HepG2 (cell line): ENCODE data around the gene TP63. TPM values are rescaled to one million over a fixed set of nuclear protein-coding genes. Genes with fewer than 3 reads are reported as not detected.

Source experiments
- ATAC-seq: fragments of 200-7000 bp; cut with Tn5 transposase; 3 replicates; pipeline ENCODE4 v1.9.1; 2020; ENCODE audit warnings: mild to moderate bottlenecking, moderate library complexity
- BruUV-seq: library from RNA; stranded (reverse); fragments of 400-500 nt; replicated peaks from 2 replicates; lab custom pipeline; 2021; lab: Mats Ljungman, UMichigan
- CTCF ChIA-PET: fragments of 300-600 bp; formaldehyde crosslinking; extraction: SDS; loops from one replicate; lab custom pipeline; 2021; ENCODE audit warnings: low total read pairs, inconsistent platforms, low intra/inter-chr PET ratio; lab: Yijun Ruan, JAX
- POLR2A ChIA-PET: fragments of 350-600 bp; sonication (Branson Sonifier 250); formaldehyde crosslinking; loops from one replicate; lab custom pipeline; 2020; ENCODE audit warnings: antibody characterized with exemption, inconsistent platforms; lab: Yijun Ruan, JAX
- DNase-seq: peaks from one replicate; pipeline ENCODE4 v3.0.0-alpha.2; 2015; ENCODE audit warnings: low spot score
- FAIRE-seq: peaks from 3 replicates; lab custom pipeline; 2011; peaks lifted over from hg19 to GRCh38; lab: Jason Lieb, UNC
- H2AFZ ChIP-seq: one replicate; pipeline ENCODE4 v1.6.1; 2011; ENCODE audit warnings: low read length, inconsistent platforms
- H3K27ac ChIP-seq: fragments of 300-600 bp; 3 replicates; pipeline ENCODE4 v1.8.0; 2011; ENCODE audit warnings: mixed run types, mild to moderate bottlenecking, mixed read lengths, low read length, inconsistent platforms; ENCODE audit not compliant: insufficient read depth; ENCODE audit errors: extremely low read length
- H3K27me3 ChIP-seq, 2 experiments: fragments of 200-600 bp in 1 of 2; 2 replicates in 1 of 2; 3 replicates in 1 of 2; pipeline versions ENCODE4 v1.6.0 to v1.8.0; 2011; ENCODE audit warnings: low read length in 2 of 2, mild to moderate bottlenecking in 2 of 2, moderate library complexity in 2 of 2, inconsistent platforms in 1 of 2; ENCODE audit not compliant: insufficient read depth in 2 of 2, control insufficient read depth in 1 of 2
- H3K36me3 ChIP-seq, 2 experiments: fragments of 200-600 bp in 1 of 2; replicated peaks in 1 of 2; 2 replicates in 1 of 2; 3 replicates in 1 of 2; pipeline versions ENCODE4 v1.5.1 to v1.8.0; 2011; ENCODE audit warnings: low read length in 2 of 2, inconsistent platforms in 1 of 2; ENCODE audit not compliant: insufficient read depth in 2 of 2, control insufficient read depth in 1 of 2
- H3K4me1 ChIP-seq: 2 replicates; pipeline ENCODE4 v1.5.1; 2012; ENCODE audit warnings: low read length, inconsistent platforms; ENCODE audit not compliant: insufficient read depth
- H3K4me2 ChIP-seq: 2 replicates; pipeline ENCODE4 v1.6.0; 2011; ENCODE audit warnings: low read depth, low read length, inconsistent platforms
- H3K4me3 ChIP-seq, 3 experiments: fragments of 200-600 bp in 1 of 3; sonication (generic), shearing (Covaris generic) in 1 of 3; replicated peaks in 1 of 3; 2 replicates each; pipeline ENCODE4 v1.5.1; 2011 to 2016; ENCODE audit warnings: low read length in 3 of 3, inconsistent platforms in 2 of 3, low read depth in 2 of 3, mild to moderate bottlenecking in 2 of 3, control low read depth in 1 of 3, mixed read lengths in 1 of 3; ENCODE audit not compliant: insufficient read depth in 1 of 3
- H3K79me2 ChIP-seq: one replicate; pipeline ENCODE4 v1.6.1; 2011; ENCODE audit warnings: low read length, inconsistent platforms; ENCODE audit not compliant: insufficient read depth
- H3K9ac ChIP-seq: 2 replicates; pipeline ENCODE4 v1.6.0; 2011; ENCODE audit warnings: mild to moderate bottlenecking, low read depth, low read length, inconsistent platforms; ENCODE audit not compliant: insufficient read depth
- H3K9me3 ChIP-seq: 2 replicates; pipeline ENCODE4 v1.5.1; 2012; ENCODE audit warnings: mild to moderate bottlenecking, low read length
- H4K20me1 ChIP-seq: 2 replicates; pipeline ENCODE4 v1.6.0; 2011; ENCODE audit warnings: inconsistent platforms, mild to moderate bottlenecking, low read length, moderate library complexity; ENCODE audit not compliant: insufficient read depth
- FUBP1 ChIP-seq: sonication (generic); formaldehyde crosslinking; IDR thresholded peaks from 2 replicates; pipeline ENCODE4 v1.5.1; 2020; ENCODE audit warnings: missing genetic modification reagents, mild to moderate bottlenecking, borderline replicate concordance
- HNRNPLL ChIP-seq: fragments of 200-400 bp; formaldehyde crosslinking; IDR thresholded peaks from 2 replicates; pipeline ENCODE4 v1.6.1; 2017; ENCODE audit warnings: mild to moderate bottlenecking, low read depth, low read length; ENCODE audit not compliant: poor library complexity, severe bottlenecking
- KLF9 ChIP-seq: IDR thresholded peaks from 2 replicates; pipeline ENCODE4 v1.6.1; 2016; ENCODE audit warnings: low read depth
- NFYC ChIP-seq: IDR thresholded peaks from 2 replicates; pipeline ENCODE4 v1.6.1; 2016; ENCODE audit warnings: missing genetic modification reagents, missing compliant biosample characterization
- SUZ12 ChIP-seq: fragments of 150-350 bp; IDR thresholded peaks from 2 replicates; pipeline ENCODE4 v1.6.1; 2014; ENCODE audit warnings: low read depth, low read length
- THYN1 ChIP-seq: sonication (generic); formaldehyde crosslinking; IDR thresholded peaks from 2 replicates; pipeline ENCODE4 v1.8.1; 2023; ENCODE audit warnings: low read depth, mild to moderate bottlenecking, moderate library complexity, missing genetic modification reagents, borderline replicate concordance
- ZFP82 ChIP-seq: sonication (generic); formaldehyde crosslinking; IDR thresholded peaks from 2 replicates; pipeline ENCODE4 v1.5.1; 2020; ENCODE audit warnings: mild to moderate bottlenecking, missing genetic modification reagents, borderline replicate concordance
- ZFX ChIP-seq: sonication (generic); formaldehyde crosslinking; IDR thresholded peaks from 2 replicates; pipeline ENCODE4 v1.4.0; 2020; ENCODE audit warnings: mild to moderate bottlenecking, low read depth, missing genetic modification reagents, moderate library complexity
- ZNF12 ChIP-seq: sonication (generic); formaldehyde crosslinking; IDR thresholded peaks from 2 replicates; pipeline ENCODE4 v1.5.0; 2020; ENCODE audit warnings: missing genetic modification reagents
- WGBS: methylation state at CpG from one replicate; pipeline ENCODE4 v1.1.6; 2017; ENCODE audit warnings: low lambda C conversion rate; 5-methylcytosine and 5-hydroxymethylcytosine counted together
- in situ Hi-C: cut with HindIII; loops from 2 replicates; pipeline ENCODE4 v1.10.0; 2017; ENCODE audit warnings: low pct_unique_long_range_greater_than_20kb; ENCODE audit not compliant: extremely low pct_ligation_motif_present
- intact Hi-C: fragments of 100-400 bp; cut with micrococcal nuclease; formaldehyde crosslinking; loops from one replicate; pipeline ENCODE4 v1.10.0; 2022; ENCODE audit not compliant: unreplicated experiment
- polyA plus RNA-seq, 8 experiments: library from polyadenylated mRNA; depleted of rRNA in 3 of 8; stranded (reverse) in 7 of 8; unstranded in 1 of 8; fragments of >200 nt; fragmentation: Illumina TruSeq in 4 of 8; extraction: Trizol in 4 of 8; gene quantifications; 2 replicates each; pipeline versions ENCODE4 v1.2.1 to v1.2.3, GENCODE V29; 2011 to 2016; ENCODE audit warnings: low read depth in 4 of 8, missing spikeins in 1 of 8, mixed read lengths in 1 of 8; ENCODE audit not compliant: insufficient read depth in 1 of 8
- total RNA-seq, 5 experiments: library from RNA; depleted of rRNA; stranded (reverse); fragments of >200 nt; fragmentation: Illumina TruSeq; extraction: Trizol; gene quantifications; 2 replicates each; pipeline ENCODE4 v1.2.3, GENCODE V29; 2016; ENCODE audit warnings: low read depth in 1 of 5
- TF ChIP-seq, protein P1 (sequence below): sonication (generic); formaldehyde crosslinking; IDR thresholded peaks from 2 replicates; pipeline ENCODE4 v1.8.0; 2022; ENCODE audit warnings: mild to moderate bottlenecking, missing genetic modification reagents

TP63 gene
- total and polyA plus RNA-seq, 2 of the 13 experiments (the other 11 are each of a cell fraction or from before 2014, with no cell fraction given) = not detected

DNA sequence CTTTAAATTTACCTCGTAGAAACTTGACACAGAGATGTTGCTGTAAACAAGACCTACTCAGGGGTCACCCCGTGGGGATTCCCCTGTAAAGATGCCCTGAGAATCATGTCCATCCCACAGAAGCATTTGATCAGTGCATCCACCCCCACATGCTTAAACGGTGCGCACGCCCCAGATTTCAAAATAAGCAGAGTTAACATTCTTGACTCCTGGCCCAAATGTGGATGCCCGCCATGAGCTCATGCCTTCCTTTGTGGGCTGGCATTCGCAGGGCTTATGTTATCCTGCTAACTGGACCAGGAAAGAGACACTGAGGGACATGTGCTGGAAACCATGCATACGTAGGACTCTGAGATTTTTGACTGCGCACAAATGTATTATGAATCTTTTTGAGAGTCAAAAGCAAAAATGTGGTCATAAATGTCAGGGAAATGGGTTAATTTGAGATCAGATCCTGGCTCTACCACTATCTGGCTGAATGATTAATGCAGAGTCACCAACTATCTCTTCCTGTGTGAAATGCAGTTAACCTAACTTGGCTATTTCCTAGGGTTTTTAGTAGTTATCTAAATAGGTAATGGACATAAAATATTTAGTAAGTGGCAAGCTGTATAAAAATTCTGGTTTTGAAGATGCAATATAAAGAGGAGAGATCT lies 9.1 kb upstream of the TP63 start:
- BruUV-seq = no TSS peak
- Histone ChIP-seq H3K36me3 (no peaks in the 10 kb centered on the region), H3K27ac (no peak overlapping the region), H3K4me3 (no peak overlapping the region), H2AFZ (no peak overlapping the region), H3K9ac (no peak overlapping the region), H3K9me3 (no peaks in the 10 kb centered on the region), H3K79me2 (no peaks in the 10 kb centered on the region), H3K4me2 (no peak overlapping the region), H4K20me1 (no peaks in the 10 kb centered on the region), H3K4me1 (no peaks in the 10 kb centered on the region), H3K27me3 (no peaks in the 10 kb centered on the region)
- FAIRE-seq = no peak
- intact Hi-C loops = no loop called here
- ChIA-PET POLR2A (no interaction called here), CTCF (no interaction called here)
- no peak for TF ChIP-seq HNRNPLL
- no peak for TF ChIP-seq FUBP1 (CRISPR knock-in tag)
- no peak for TF ChIP-seq ZFP82 (CRISPR knock-in tag)
- no peak for TF ChIP-seq SUZ12
- no peak for TF ChIP-seq NFYC (CRISPR knock-in tag)
- TF ChIP-seq, protein P1, sequence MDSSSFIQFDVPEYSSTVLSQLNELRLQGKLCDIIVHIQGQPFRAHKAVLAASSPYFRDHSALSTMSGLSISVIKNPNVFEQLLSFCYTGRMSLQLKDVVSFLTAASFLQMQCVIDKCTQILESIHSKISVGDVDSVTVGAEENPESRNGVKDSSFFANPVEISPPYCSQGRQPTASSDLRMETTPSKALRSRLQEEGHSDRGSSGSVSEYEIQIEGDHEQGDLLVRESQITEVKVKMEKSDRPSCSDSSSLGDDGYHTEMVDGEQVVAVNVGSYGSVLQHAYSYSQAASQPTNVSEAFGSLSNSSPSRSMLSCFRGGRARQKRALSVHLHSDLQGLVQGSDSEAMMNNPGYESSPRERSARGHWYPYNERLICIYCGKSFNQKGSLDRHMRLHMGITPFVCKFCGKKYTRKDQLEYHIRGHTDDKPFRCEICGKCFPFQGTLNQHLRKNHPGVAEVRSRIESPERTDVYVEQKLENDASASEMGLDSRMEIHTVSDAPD (CRISPR knock-in tag) = no peak
- TF ChIP-seq THYN1 = no peak
- no peak for TF ChIP-seq ZFX (CRISPR knock-in tag)
- no peak for TF ChIP-seq ZNF12 (CRISPR knock-in tag)
- TF ChIP-seq KLF9 (CRISPR knock-in tag) = no peak
- DNase-seq = no peak
- 52% methylated on average over 9 of the region's 9 CpGs for WGBS
- ATAC-seq = no peak
- in situ Hi-C loops = no loop called here
